GM12865 (cell line): ENCODE results near the gene ZNF678.
A peak's percentile ranks its signal among the peaks of the same experiment; 100 is the strongest.
"Not testable (repeated sequence)": the region's sequence is repeated elsewhere in the genome, so short reads cannot be mapped to it uniquely, and the experiment has no call there.

Experiments used
- DNase-seq: peaks from one replicate; pipeline ENCODE4 v3.0.0; 2010; ENCODE audit warnings: low read depth
- H3K4me3 ChIP-seq: 2 replicates; pipeline ENCODE4 v1.5.1; 2011; ENCODE audit warnings: mild to moderate bottlenecking, low read depth, low read length, control low read depth
- TF ChIP-seq, protein P1 (sequence below): IDR thresholded peaks from 2 replicates; pipeline ENCODE4 v1.5.1; 2011; ENCODE audit warnings: low read length, control low read depth, low read depth, inconsistent platforms; ENCODE audit not compliant: insufficient read depth; ENCODE audit errors: missing control alignments

ZNF678 gene

GRCh38 chr1:227673441-227673840 lies 110.1 kb downstream of the ZNF678 start:
- TF ChIP-seq, protein P1, sequence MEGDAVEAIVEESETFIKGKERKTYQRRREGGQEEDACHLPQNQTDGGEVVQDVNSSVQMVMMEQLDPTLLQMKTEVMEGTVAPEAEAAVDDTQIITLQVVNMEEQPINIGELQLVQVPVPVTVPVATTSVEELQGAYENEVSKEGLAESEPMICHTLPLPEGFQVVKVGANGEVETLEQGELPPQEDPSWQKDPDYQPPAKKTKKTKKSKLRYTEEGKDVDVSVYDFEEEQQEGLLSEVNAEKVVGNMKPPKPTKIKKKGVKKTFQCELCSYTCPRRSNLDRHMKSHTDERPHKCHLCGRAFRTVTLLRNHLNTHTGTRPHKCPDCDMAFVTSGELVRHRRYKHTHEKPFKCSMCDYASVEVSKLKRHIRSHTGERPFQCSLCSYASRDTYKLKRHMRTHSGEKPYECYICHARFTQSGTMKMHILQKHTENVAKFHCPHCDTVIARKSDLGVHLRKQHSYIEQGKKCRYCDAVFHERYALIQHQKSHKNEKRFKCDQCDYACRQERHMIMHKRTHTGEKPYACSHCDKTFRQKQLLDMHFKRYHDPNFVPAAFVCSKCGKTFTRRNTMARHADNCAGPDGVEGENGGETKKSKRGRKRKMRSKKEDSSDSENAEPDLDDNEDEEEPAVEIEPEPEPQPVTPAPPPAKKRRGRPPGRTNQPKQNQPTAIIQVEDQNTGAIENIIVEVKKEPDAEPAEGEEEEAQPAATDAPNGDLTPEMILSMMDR, result no peak
- H3K4me3 ChIP-seq, result no peak overlapping the region
- DNase-seq, result no peak

- TF ChIP-seq, protein P1, result no peak
- no peak for DNase-seq
- no peak overlapping the region for H3K4me3 ChIP-seq
These were observed 122.5 kb downstream of the ZNF678 start for GRCh38 chr1:227685807-227686206.

GRCh38 chr1:227697321-227697864 lies 134.0 kb downstream of the ZNF678 start:
- DNase-seq, result no peak
- TF ChIP-seq, protein P1, result no peak
- H3K4me3 ChIP-seq, result no peak overlapping the region

GRCh38 chr1:227701631-227702030 lies 138.3 kb downstream of the ZNF678 start:
- not testable (repeated sequence) for H3K4me3 ChIP-seq, DNase-seq

DNA sequence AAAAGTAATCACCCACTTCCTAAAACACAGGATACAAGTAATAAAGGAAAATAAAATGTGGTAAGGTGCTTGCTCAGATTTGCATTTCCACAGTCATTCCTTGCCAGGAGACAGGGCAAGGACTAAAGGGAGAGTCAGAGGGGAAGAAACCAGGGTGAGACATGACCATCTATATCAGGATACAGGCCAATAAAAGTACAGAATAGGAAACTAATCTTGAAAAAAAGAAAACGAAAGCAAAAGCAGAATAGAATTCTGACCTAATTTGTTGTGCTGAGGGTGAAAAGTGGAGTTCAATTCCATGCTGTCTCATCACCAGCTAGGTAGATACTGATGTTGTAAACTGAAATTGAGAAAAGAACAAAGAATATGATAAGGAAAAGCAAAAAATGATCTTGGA lies 144.5 kb downstream of the ZNF678 start:
- TF ChIP-seq, protein P1, result no peak
- no peak overlapping the region for H3K4me3 ChIP-seq
- no peak for DNase-seq

- TF ChIP-seq, protein P1, result no peak
- H3K4me3 ChIP-seq, result no peak overlapping the region
- DNase-seq, result no peak
These were observed 146.1 kb downstream of the ZNF678 start for GRCh38 chr1:227709451-227709850.

- DNase-seq, H3K4me3 ChIP-seq: not testable (repeated sequence)
These were observed 147.1 kb downstream of the ZNF678 start for GRCh38 chr1:227710474-227710873.

DNA sequence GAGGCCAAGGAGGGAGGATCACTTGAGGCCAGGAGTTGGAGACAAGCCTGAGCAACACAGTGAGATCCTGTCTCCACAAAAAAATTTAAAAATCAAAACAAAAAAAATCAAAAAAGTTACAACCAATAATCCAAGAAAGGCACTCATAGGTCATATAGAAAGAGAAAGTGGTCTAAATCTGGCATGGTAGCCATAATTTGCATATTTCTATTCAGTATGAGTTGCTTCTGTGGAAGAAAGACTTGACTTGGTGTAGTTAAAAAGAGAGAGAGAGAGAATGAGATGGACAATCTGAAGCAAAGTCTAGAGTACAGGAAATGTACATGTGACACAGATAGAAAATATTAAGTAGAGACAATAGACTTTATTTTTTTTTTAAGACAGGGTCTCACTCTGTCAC lies 149.3 kb downstream of the ZNF678 start:
- DNase-seq, result peak; percentile 40
- no peak overlapping the region for H3K4me3 ChIP-seq
- TF ChIP-seq, protein P1, result no peak
